Right kidney (tissue), 1 donor: ENCODE data around the gene HECW1.

Experiments used
- DNase-seq: peaks from one replicate; pipeline ENCODE4 v3.0.0-alpha.2; 2016

The HECW1 gene

GRCh38 chr7:43273939-43274719 is 161.7 kb downstream of the HECW1 start:
- DNase-seq = no peak

GRCh38 chr7:43274752-43275151 is 162.3 kb downstream of the HECW1 start:
- DNase-seq = no peak

- DNase-seq = no peak
Observed at GRCh38 chr7:43276547-43276946, 164.1 kb downstream of the HECW1 start.

GRCh38 chr7:43278088-43278644 is 165.7 kb downstream of the HECW1 start:
- no peak for DNase-seq

GRCh38 chr7:43281268-43281667 is 168.8 kb downstream of the HECW1 start:
- no peak for DNase-seq

GRCh38 chr7:43283706-43284105 is 171.3 kb downstream of the HECW1 start:
- no peak for DNase-seq

GRCh38 chr7:43289826-43290225 is 177.4 kb downstream of the HECW1 start:
- DNase-seq = no peak

GRCh38 chr7:43290978-43291377 is 178.5 kb downstream of the HECW1 start:
- DNase-seq = no peak

GRCh38 chr7:43291789-43292188 is 179.3 kb downstream of the HECW1 start:
- DNase-seq = no peak

GRCh38 chr7:43292384-43292783 is 179.9 kb downstream of the HECW1 start:
- no peak for DNase-seq

GRCh38 chr7:43294080-43294630 is 181.7 kb downstream of the HECW1 start:
- DNase-seq = no peak

- DNase-seq = no peak
Observed at GRCh38 chr7:43295429-43295828, 183.0 kb downstream of the HECW1 start.

- DNase-seq = peak; percentile 25
Observed at GRCh38 chr7:43296306-43296705, 183.9 kb downstream of the HECW1 start.

- DNase-seq = no peak
Observed at GRCh38 chr7:43298617-43299016, 186.2 kb downstream of the HECW1 start.

- no peak for DNase-seq
Observed at GRCh38 chr7:43300121-43300520, 187.7 kb downstream of the HECW1 start.

- peak; percentile 22 for DNase-seq
Observed at GRCh38 chr7:43302211-43302711, 189.8 kb downstream of the HECW1 start.

GRCh38 chr7:43302773-43303460 is 190.5 kb downstream of the HECW1 start:
- no peak for DNase-seq

GRCh38 chr7:43303740-43304241 is 191.3 kb downstream of the HECW1 start:
- DNase-seq = no peak

- DNase-seq = no peak
Observed at GRCh38 chr7:43306404-43306803, 194.0 kb downstream of the HECW1 start.

- DNase-seq = no peak
Observed at GRCh38 chr7:43307522-43307921, 195.1 kb downstream of the HECW1 start.

- no peak for DNase-seq
Observed at GRCh38 chr7:43308913-43309705, 196.7 kb downstream of the HECW1 start.

- no peak for DNase-seq
Observed at GRCh38 chr7:43309706-43310022, 197.2 kb downstream of the HECW1 start.
